ENCODE results near the gene PTAFR. TPM values are rescaled to one million over a fixed set of nuclear protein-coding genes. Genes with fewer than 3 reads are reported as not detected.

PTAFR gene
- polyA plus RNA-seq, 1 donor: 2.8 TPM

DNA sequence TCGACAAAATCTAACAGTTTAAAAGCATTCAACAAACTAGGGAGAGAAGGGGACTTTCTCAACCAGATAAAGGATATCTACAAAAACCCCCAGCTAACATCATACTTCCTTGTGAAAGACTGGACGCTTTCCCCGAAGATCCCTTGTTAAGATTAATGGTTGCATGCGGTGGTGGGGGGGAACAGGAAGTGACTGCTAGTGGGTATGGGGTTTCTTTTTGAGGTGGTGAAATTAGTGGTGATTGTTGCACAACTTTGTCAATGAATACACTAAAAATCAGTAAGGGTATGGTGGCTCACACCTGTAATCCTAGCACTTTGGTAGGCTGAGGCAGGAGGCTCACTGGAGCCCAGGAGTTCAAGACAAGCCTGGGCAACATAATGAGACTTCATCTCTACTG lies 61.2 kb downstream of the PTAFR start:
- DNase-seq: no peak

DNA sequence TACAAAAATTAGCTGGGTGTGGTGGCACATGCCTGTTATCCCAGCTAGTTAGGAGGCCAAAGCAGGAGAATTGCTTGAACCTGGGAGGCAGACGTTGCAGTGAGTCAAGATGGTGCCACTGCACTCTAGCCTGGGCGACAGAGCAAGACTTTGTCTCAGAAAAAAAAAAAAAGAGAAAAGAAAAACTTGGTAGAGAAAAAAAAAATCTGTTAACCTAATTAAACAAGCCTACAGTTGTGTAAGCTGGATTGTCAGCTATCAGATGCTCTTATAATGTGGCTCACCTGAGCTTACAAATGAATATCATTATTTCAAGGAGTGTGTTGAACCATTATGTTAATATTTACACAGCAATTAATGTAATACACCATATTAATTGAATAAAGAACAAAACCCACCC lies 61.6 kb downstream of the PTAFR start:
- no peak for DNase-seq

DNA sequence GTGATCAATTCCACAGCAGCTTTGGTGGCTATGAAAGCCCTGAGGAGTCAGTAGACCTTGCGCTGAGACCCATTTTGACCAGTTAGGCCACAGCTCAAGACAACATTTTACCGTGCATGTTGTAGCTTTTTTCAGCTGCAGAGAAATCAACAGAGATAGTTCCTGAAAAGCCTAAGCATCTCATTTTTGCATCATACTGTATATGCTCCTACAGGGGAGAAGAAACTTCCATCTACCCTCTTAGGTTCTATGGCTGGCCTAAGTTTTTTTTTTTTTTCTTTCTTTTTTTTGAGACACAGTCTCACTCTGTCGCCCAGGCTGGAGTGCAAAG lies 63.3 kb downstream of the PTAFR start:
- no peak for DNase-seq

GRCh38 chr1:28112388-28113241 lies 63.9 kb downstream of the PTAFR start:
- DNase-seq: no peak

DNA sequence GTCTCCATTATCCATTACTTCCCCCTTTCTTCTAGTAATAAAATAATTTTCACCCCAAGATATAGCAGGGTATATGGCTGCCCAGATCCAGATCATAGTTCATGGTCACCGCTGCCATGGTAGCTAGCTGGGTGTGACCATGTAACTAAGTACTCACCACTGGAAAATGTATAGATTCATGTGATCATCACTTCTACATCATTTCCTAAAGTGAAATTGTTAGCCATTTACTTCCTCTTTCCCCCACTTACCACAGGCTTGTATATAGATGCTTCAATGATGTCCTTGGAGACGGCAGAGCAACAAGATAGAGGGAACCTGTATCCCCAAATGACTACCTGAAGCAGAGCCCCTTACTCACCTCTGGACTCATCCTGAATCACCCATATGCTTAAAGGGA lies 65.3 kb downstream of the PTAFR start:
- no peak for DNase-seq

DNA sequence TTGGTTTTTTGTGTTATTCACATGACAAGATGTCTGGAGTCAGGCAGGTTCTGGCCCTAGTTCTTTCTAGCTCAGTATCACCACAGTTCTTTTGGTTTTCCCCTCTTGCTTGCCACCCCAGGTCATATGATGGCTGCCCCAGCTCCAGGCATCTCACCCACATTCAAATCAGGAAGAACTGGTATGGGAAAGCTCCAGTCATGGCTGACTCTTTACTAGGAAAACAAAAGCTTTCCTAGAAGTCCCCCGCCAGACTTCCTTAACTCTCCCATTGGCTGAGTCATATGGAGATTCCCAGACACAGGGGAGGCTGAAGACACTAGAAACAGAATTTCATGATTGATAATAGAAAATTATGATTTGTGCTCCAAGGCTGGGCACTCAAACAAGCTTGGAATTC lies 65.9 kb downstream of the PTAFR start:
- DNase-seq: no peak

GRCh38 chr1:28109639-28110038 lies 66.9 kb downstream of the PTAFR start:
- DNase-seq: no peak

- DNase-seq: no peak
Observed at GRCh38 chr1:28108001-28108400, 68.5 kb downstream of the PTAFR start.

- DNase-seq: no peak
Observed at GRCh38 chr1:28104866-28105467, 71.5 kb downstream of the PTAFR start.

GRCh38 chr1:28102189-28102588 lies 74.3 kb downstream of the PTAFR start:
- no peak for DNase-seq

DNA sequence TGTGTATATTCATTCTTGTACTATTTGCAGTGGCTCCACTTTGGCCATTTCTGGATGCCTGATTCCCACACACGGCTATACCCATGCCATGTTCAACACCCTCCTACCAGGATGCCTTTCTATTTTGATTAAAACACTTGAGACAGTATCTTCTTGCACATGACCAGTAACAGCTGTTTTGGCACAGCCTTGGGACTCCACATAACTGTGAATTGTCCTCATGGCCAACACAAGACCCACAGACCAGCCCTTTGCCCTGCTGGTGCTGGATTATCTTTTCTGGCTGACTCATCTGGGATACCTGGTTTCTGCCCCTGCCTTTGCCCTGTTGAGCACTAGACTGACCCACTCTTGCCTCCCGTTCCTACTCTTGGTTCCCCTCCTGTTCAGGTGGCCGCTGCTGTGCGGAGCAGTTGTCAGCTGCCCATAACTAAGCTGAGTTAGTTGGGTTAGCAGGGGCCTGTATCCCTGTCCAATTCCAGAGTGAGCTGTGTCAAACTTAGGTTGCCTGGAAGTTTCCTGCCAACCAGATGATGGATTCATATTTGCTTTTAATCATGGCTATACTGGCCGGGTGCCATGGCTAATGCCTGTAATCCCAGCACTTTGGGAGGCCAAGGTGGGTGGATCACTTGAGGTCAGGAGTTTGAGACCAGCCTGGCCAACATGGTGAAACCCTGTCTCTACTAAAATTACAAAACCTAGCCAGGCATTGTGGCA lies 77.3 kb downstream of the PTAFR start:
- no peak for DNase-seq

Other genes starting within 250 kb of the PTAFR start
- gene SMPDL3B, start 241.7 kb downstream of the PTAFR start, polyA plus RNA-seq (ENCODE audit: insufficient read length): 0.14 TPM
- 9.4 TPM for gene XKR8, start 216.7 kb downstream of the PTAFR start, polyA plus RNA-seq (ENCODE audit: insufficient read length)
- gene EYA3, start 88.1 kb downstream of the PTAFR start, polyA plus RNA-seq (ENCODE audit: insufficient read length): 20.4 TPM
- gene DNAJC8, start 56.3 kb upstream of the PTAFR start, polyA plus RNA-seq (ENCODE audit: insufficient read length): 71.5 TPM
- gene ATP5IF1, start 59.4 kb upstream of the PTAFR start, polyA plus RNA-seq (ENCODE audit: insufficient read length): 86.6 TPM
- gene SESN2, start 82.8 kb upstream of the PTAFR start, polyA plus RNA-seq (ENCODE audit: insufficient read length): 3.9 TPM
- 11.4 TPM for gene MED18, start 152.3 kb upstream of the PTAFR start, polyA plus RNA-seq (ENCODE audit: insufficient read length)
- gene PHACTR4, start 193.1 kb upstream of the PTAFR start, polyA plus RNA-seq (ENCODE audit: insufficient read length): 30.0 TPM